Measurements from ENCODE around the gene TMEM147. TPM values are rescaled to one million over a fixed set of nuclear protein-coding genes. Genes with fewer than 3 reads are reported as not detected.

Gene TMEM147
- total and polyA plus RNA-seq, 10 of the 15 experiments (the other 5 are each of a cell fraction or from before 2014, with no cell fraction given), result 53.4 to 145 (median 79.3) TPM

GRCh38 chr19:35498220-35498619 is 47.2 kb upstream of the TMEM147 start:
- Histone ChIP-seq H3K27ac (ENCODE audit: control insufficient read depth, insufficient read depth) (no peak overlapping the region), H3K4me3 (no peak overlapping the region), H3K9ac (ENCODE audit: control insufficient read depth, insufficient read depth, low read length) (no peak overlapping the region), H3K9me3 (replicated peaks; ENCODE audit: control insufficient read depth, insufficient read depth, low read length) (no peaks in the 10 kb centered on the region), H3K36me3 (ENCODE audit: control insufficient read depth in 2 of 2, insufficient read depth in 2 of 2, low read length in 1 of 2) (no peaks in the 10 kb centered on the region), H2AFZ (ENCODE audit: control insufficient read depth, low read depth, low read length) (no peak overlapping the region), H3K4me2 (ENCODE audit: control insufficient read depth, insufficient read depth) (no peak overlapping the region), H3K27me3 (replicated peaks in 1 of 2; ENCODE audit: control insufficient read depth in 2 of 2, insufficient read depth in 2 of 2, low read length in 1 of 2) (no peaks in the 10 kb centered on the region), H3K79me2 (ENCODE audit: control insufficient read depth, insufficient read depth, low read length) (no peaks in the 10 kb centered on the region), H3K4me1 (ENCODE audit: control insufficient read depth, insufficient read depth, low read length) (peaks cover 13% of the 10 kb centered on the region), H4K20me1 (ENCODE audit: control insufficient read depth, insufficient read depth) (no peaks in the 10 kb centered on the region)
- CTCF ChIA-PET, result interaction anchor here (1.2 to 5.5 kb wide), 2 partner anchors 10 to 94 kb away, joined by 4 to 87 read pairs; no protein-coding TSS in a partner anchor
- TF ChIP-seq, protein P1, sequence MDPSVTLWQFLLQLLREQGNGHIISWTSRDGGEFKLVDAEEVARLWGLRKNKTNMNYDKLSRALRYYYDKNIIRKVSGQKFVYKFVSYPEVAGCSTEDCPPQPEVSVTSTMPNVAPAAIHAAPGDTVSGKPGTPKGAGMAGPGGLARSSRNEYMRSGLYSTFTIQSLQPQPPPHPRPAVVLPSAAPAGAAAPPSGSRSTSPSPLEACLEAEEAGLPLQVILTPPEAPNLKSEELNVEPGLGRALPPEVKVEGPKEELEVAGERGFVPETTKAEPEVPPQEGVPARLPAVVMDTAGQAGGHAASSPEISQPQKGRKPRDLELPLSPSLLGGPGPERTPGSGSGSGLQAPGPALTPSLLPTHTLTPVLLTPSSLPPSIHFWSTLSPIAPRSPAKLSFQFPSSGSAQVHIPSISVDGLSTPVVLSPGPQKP (IDR thresholded peaks at IDR 0.05; ENCODE audit: low read depth, low read length), result no peak
- TF ChIP-seq RUNX3 (IDR thresholded peaks at IDR 0.05; ENCODE audit: low read length) (no peak), NFIC (IDR thresholded peaks at IDR 0.05; ENCODE audit: low read depth, low read length) (no peak), LARP7 (IDR thresholded peaks at IDR 0.05) (no peak), USF2 (IDR thresholded peaks at IDR 0.05; ENCODE audit: borderline replicate concordance, low read depth, low read length) (no peak), ZNF384 (IDR thresholded peaks at IDR 0.05; ENCODE audit: borderline replicate concordance, low read depth, low read length) (no peak), NFYB (IDR thresholded peaks at IDR 0.05; ENCODE audit: insufficient read depth, low read depth, low read length) (no peak), WRNIP1 (IDR thresholded peaks at IDR 0.05; ENCODE audit: borderline replicate concordance, low read depth, low read length) (no peak), BRCA1 (IDR thresholded peaks at IDR 0.05; ENCODE audit: low read depth, low read length) (no peak), ATF7 (IDR thresholded peaks at IDR 0.05; ENCODE audit: low read depth) (no peak), CREM (IDR thresholded peaks at IDR 0.05; ENCODE audit: low read depth) (no peak), MEF2B (IDR thresholded peaks at IDR 0.05; ENCODE audit: partially characterized antibody, poor library complexity, severe bottlenecking) (no peak), FOXM1 (IDR thresholded peaks at IDR 0.05; ENCODE audit: low read depth, low read length) (no peak), TARDBP (IDR thresholded peaks at IDR 0.05; ENCODE audit: borderline replicate concordance) (no peak), SMC3 (IDR thresholded peaks at IDR 0.05; ENCODE audit: borderline replicate concordance, low read length) (no peak)
- TF ChIP-seq, protein P2, sequence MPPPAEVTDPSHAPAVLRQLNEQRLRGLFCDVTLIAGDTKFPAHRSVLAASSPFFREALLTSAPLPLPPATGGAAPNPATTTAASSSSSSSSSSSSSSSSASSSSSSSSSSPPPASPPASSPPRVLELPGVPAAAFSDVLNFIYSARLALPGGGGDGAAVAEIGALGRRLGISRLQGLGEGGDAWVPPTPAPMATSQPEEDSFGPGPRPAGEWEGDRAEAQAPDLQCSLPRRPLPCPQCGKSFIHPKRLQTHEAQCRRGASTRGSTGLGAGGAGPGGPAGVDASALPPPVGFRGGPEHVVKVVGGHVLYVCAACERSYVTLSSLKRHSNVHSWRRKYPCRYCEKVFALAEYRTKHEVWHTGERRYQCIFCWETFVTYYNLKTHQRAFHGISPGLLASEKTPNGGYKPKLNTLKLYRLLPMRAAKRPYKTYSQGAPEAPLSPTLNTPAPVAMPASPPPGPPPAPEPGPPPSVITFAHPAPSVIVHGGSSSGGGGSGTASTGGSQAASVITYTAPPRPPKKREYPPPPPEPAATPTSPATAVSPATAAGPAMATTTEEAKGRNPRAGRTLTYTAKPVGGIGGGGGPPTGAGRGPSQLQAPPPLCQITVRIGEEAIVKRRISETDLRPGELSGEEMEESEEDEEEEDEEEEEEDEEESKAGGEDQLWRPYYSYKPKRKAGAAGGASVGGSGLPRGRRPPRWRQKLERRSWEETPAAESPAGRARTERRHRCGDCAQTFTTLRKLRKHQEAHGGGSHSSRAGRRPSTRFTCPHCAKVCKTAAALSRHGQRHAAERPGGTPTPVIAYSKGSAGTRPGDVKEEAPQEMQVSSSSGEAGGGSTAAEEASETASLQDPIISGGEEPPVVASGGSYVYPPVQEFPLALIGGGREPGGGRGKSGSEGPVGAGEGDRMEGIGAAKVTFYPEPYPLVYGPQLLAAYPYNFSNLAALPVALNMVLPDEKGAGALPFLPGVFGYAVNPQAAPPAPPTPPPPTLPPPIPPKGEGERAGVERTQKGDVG (CRISPR knock-in tag; IDR thresholded peaks at IDR 0.05), result no peak
- TF ChIP-seq, protein P3, sequence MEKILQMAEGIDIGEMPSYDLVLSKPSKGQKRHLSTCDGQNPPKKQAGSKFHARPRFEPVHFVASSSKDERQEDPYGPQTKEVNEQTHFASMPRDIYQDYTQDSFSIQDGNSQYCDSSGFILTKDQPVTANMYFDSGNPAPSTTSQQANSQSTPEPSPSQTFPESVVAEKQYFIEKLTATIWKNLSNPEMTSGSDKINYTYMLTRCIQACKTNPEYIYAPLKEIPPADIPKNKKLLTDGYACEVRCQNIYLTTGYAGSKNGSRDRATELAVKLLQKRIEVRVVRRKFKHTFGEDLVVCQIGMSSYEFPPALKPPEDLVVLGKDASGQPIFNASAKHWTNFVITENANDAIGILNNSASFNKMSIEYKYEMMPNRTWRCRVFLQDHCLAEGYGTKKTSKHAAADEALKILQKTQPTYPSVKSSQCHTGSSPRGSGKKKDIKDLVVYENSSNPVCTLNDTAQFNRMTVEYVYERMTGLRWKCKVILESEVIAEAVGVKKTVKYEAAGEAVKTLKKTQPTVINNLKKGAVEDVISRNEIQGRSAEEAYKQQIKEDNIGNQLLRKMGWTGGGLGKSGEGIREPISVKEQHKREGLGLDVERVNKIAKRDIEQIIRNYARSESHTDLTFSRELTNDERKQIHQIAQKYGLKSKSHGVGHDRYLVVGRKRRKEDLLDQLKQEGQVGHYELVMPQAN (conservative IDR thresholded peaks at IDR 0.05), result no peak
- FAIRE-seq (no peak), ATAC-seq (no peak), DNase-seq (ENCODE audit: low read depth, low spot score) (no peak)
- intact Hi-C loops (cut with micrococcal nuclease; ENCODE audit: unreplicated experiment) (loop anchor here (10.0 kb wide), 1 partner anchor 233 kb away; the partner anchor contains the start of gene USF2), in situ Hi-C loops (cut with MboI) (no loop called here)
- WGBS (ENCODE audit: insufficient coverage, insufficient replicate concordance, low lambda C conversion rate, missing lambda C conversion rate), result 40% methylated on average over 3 of the region's 3 CpGs
- POLR2A ChIA-PET, result no interaction called here
- BruUV-seq (replicated peaks), result no TSS peak
- RAD21 ChIA-PET (ENCODE audit: unreplicated experiment), result interaction anchor here (0.6 kb wide), 1 partner anchor 144 kb away, joined by 3 read pairs; no protein-coding TSS in a partner anchor
- SMC1A ChIA-PET (ENCODE audit: uncharacterized antibody, unreplicated experiment), result interaction anchor here (1.4 to 4.2 kb wide), 4 partner anchors 8 to 145 kb away, joined by 6 to 44 read pairs (median 8); no protein-coding TSS in a partner anchor

All from GM12878 (cell line).